Hematopoietic multipotent progenitor cell treated with erythropoietin and hydrocortisone succinate and interleukin-3 and kit ligand, for 15 days (in vitro differentiated cells): ENCODE measurements around the gene MAP3K4.

Experiments
- DNase-seq: peaks from one replicate; pipeline ENCODE4 v3.0.0-alpha.2; 2015; ENCODE audit warnings: low spot score

MAP3K4 gene

DNA sequence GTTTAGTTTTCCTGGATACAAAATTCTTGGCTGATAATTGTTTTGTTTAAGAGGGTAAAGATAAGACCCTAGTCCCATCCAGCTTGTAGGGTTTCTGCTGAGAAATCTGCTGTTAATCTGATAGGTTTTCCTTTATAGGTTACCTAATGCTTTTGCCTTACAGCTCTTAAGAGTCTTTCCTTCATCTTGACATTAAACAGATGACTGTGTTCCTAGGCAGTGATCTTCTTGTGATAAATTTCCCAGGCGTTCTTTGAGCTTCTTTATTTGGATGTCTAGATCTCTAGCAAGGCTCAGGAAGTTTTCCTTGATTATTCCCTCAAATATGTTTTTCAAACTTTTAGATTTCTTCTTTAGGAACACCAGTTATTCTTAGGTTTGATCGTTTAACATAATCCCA, 134.0 kb downstream of the MAP3K4 start:
- no peak for DNase-seq

DNA sequence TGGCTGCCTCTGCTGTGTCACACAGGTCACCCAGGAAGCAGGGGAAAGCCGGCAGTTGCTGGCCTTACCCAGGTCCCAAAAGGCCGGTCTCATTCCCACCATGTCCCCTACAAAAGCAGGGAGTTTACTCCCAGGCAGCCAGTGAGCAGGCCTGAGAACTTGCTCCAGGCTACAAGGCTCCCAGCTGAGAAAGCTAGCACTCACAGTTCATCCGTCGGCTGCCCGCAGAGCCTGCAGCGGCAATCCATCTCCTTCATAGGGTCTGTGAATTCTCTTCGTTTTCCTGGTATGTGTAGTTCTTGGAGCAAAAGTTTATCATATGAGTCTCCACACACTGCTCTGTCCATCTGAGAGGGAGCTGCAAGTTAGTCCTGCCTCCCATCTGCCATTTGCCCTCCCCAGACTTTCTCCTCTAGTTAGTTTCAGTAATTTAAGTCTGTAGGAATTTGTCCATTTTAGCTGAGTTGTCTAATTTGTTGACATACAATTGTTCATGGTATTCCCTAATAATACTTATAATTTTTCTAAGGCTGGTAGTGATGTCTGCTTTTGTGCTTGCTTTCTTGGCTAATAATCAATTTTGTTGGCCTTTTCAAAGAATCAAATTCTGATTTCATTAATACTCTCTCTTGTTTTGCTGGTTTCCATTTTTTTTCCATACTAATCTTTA, 135.6 kb downstream of the MAP3K4 start:
- no peak for DNase-seq

DNA sequence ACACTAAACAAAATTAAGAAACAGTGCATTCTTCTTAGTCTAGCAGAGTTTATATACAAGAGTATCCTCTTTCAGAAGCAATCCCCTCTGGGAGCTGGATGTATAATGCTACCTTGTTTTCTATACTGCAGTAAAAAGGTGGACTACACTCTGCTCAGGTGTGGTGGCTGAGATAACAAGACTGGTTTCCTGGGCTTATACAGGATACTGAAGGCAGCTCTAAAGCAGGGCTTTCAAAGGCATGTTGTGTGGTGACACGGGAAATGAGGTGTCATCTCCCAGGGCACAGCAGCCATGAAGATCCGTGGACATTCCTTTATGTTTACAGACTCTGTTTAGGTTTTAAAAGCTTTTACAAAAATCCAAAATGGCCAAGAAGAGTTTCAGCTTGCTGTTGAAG, 136.7 kb downstream of the MAP3K4 start:
- DNase-seq, result no peak

DNA sequence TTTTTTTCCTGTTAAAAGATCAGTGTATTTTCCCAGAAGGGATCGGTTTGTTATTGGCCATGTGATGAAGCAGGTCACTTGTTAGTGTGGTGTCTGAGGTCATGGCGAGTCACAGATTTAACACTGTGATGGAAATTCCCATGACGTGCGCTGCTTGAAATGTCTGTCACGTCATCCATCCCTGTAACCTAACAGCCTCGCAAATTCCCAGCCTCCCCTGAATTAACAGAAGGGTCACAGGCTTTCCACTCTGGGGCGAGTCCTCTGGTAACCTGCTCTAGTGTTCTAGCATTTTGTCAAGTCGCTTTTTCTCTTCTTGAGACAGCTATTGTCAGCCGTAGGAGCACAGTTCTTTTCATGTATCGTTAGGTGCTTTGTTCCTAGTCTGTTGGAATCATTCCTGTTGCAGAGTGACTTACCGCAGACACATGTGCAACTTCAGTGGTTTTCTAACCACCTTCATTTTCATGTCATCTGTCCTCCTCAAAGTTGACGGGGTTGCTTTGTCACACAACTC, 137.2 kb downstream of the MAP3K4 start:
- no peak for DNase-seq

DNA sequence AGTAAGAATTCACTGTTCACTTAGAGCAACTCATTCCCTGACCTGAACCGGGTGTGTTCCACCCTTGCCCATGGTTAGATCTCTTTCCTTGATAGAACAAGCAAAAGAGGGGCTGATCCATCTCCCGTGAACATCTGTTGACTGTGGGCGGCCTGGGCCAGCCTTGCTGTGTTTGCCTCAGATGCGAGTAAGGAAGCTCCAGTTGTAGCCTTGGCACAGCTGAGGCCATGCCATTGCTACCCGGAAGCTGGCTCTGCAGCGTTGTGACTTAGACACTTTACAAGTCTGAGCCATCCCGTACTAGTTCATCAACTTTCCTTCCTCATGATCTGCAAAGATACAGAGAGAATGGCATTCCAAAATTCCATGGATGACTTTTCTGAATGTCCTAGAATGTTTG, 139.0 kb downstream of the MAP3K4 start:
- peak; percentile 20 for DNase-seq

DNA sequence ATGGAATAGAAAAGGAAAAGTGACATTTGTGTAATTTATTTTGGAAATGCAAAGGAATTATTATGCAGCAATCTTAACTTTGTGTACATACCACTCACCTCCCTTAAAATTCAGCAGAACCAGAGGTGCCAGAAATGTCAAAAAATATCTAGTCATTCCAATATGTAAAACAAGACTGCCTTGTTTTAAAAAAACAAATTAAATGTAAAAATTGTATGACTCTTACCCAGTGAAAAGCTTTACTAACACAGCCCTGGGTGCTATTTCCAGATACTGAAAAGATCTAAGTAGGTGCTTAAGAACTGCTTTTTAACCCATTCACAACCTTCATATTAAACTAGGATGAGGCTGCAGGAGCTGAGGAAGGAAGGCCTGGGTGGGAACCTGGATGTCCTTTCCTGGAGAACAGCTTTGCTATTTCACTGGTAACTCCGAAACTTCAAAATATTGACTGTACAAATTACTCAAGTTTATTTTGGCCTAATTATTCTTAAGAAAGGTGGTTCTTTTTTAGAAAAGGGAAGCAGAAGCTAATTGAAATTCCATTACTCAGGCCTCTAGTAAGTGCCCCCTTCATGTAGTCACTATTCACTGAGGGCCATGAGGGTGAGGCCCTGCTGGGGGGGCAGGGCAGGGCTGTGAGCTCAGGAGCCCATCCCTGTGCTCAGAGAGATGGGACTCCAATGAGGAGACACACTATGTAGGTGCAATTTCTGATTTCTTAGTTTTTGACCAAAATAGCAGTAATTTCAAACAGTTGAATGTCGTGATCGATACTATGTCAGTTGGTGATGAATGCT, 139.6 kb downstream of the MAP3K4 start:
- DNase-seq, result no peak

DNA sequence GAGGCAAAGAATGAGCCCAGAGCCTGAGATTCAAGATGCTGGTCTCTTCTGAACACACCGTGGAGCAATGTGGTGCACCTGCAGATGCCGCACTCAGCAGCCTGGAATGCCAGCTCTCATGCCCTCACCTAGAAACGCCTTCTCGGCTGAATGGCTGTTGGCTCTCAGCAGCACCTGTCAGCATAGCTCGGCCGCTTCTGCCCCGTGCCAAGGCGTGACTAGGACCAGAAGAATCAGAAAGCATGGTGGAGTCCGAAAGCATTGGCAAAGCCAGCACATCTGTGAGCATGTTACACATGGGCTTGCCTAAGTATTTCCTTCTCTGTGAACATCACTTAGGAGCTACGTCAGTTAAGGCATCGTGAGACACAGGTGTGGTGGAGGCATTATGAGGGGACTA, 140.8 kb downstream of the MAP3K4 start:
- no peak for DNase-seq

DNA sequence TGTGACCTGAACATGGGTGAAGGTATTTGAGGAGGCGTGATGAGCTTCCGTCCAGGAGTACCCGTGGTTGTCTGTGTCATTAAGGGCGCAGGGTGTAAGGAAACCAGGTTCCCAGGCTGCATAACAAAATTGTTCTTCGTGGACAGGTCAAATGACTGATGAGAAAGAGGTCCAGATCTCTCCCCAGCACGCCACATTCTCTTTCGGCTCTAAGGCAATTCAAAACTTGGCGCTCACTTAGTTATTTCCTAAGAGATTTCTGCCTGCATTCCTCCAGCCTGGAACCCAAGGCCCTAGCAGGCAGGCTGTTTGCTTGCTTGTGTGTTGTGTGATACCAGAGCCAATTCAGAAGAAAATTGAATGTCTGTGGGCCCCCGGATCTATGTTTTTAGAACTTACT, 142.4 kb downstream of the MAP3K4 start:
- no peak for DNase-seq

DNA sequence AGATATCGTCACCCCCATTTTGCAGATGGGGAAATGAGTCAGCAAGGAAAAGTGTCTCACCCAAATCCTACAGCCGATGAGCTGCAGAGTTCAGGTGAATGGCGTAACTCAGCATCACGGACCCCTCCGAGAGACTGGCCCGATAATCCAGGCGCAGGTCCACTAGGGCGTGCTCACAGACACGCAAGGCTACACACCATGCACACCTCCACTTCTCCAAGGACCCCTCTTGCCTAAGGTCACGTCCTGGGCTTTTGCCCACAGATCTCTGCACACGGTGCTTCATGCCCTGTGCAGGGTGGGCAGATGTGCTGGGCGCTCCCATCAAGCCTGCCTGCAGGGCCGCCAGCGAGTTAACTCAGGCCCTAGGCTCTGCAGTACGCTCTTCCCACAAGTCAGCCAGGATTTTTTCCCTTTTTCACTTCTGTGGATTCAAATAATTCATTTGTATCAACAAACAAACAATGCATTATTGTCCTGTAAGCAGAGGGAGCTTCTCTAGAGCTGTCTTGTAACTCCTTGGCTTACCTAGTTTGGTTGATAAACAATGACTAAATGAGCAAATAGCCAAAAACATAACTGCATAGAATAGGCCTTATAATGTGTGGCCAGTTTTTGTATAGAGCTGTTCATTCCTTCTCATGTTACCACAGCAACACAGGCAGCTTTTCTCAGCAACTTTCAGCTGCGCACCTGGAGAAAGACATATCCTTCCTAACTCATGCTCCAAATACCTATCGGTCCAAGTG, 143.2 kb downstream of the MAP3K4 start:
- DNase-seq, result no peak

DNA sequence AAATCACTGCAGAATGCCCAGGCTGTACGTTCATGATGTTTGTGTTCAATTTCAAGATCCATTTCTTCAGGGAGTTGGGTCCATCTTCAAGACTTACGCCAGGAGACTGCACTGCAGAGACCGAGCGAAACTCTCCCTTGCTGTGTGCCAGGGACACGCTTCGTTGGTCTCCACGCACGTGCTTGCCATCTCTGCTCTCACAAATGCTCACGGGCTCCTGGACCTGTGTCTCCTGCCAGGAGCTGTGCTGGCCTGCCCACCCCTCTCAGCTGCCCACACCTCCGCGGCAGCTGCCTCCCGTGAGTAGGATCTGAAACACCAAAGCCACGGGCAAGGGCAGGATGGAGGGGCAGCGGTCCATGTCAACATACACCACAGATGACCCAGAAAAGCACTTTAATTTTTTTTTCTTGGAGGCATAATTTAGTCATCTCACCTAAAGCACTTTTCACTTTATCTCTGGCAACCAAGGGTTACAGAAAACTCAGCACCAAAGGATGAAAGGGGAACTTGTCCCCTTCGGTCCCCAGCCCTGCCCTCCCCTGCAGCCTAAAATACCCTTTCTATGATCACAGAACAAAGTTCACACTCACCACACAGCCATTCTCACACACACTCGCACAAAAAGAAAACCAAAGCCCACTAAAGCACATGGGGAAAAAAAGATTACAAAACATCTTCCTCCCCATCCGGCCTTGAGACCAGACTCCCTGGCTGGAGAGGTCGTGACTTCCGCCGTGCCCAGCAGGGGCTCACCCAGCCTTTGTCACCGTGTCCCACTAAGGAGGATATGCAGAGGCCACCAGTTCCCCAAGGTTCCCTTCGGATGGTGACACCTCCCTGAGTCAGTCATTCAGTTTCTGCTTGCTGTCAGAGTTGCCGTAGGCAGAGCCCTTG, 144.4 kb downstream of the MAP3K4 start:
- no peak for DNase-seq

DNA sequence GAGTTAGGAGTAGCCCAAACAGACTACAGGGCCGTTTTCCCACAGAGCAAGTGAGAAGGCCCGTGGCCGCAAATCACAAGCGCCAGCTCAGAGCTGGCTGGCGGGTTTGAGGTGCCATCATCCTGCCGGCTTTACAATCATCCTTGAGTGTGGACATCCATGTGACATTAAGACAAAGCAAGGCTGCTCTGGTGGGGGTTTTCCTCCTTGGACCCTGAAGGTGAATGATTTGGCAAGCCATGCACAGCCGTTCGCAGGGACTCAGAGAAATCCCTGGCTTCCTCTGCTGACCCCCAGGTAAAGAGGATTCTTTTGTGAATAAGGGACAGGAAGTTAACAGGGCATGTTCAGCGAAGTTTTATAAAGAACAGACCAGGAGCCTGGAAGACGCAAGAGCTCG, 145.1 kb downstream of the MAP3K4 start:
- no peak for DNase-seq

DNA sequence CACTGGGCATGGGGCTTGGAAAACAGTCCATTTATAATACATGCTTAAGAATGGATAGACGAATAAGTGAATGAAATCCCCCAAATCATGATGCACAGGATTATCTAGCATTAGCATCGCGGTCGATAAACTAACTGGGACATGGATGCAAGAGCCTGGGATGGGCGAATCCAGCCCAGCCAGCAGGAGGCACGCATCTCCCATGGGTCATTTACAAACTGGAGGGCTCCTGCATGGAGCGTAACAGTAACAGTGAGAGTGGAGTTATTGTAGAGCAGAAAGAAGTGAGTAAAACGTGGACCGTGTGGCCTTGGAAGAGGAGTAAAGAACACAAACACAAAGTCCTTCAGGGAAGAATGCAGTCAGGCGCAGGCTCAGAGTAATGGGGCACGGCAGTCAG, 145.8 kb downstream of the MAP3K4 start:
- no peak for DNase-seq

DNA sequence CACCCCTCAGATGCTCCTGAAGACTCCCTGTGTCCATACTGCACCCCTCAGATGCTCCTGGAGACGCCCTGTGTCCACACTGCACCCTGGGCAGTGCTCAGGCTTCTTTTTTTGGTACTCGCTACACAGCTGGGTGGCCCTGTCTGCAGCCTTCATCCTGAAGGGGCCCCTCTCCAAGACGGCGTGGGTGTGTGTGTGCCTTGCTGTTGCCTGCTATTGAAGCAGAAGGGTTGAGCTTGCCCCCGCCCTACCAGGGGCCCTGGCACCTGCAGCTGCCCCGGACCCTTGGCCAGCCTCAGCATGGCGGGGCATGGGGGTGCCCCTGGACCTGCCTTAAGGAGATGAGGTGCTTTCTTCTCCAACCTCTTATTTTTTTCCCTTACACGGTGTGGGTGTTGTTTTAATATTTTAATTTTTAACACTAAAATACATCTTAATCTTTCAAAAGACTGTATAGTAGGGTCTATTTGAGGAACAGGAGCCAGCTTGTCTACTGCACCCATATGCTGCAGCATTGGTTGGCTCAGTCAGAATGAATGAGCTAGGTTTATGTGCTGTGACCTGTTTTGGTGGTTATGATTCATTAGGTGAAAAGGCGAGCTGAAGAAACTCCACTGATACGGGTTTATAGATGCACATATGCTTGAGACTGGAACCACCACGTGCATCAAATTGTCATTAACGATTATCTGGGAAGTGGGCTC, 146.4 kb downstream of the MAP3K4 start:
- no peak for DNase-seq

DNA sequence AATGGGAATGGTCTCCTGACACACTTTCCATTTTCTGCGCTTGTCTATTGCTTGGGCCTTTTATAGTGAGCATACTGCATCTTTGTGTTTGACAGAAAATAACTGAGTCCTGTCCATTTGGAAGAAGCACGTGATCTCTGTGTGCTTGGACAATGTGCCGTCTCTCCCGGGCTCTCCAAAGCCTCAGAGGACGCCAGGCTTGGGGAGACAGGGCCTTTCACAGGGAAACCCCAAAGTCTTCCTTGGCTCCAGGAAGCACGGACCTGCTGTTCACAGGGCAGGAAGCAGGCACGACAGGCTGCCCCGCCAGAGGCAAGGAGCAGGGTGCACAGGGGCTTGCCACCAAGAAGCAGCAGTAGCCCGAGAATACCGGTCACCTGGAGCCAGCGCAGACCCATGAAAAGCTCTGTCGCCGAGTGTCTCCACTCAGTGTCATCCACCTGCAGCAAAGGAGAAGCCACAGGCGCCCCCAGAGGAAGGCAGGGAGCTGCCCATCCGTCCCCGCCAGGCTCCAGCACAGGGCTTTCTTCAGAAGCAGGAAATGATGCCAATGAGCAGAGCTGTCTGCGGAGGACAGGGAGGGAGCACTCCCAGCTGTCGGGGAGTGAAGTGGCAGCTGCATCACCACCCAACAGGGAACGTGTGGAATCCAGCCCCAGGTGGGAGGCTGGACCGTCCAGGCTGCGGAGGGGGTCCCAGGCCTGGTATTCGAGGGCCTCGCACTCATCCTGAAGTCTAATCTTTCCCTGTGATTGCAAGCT, 147.2 kb downstream of the MAP3K4 start:
- no peak for DNase-seq

DNA sequence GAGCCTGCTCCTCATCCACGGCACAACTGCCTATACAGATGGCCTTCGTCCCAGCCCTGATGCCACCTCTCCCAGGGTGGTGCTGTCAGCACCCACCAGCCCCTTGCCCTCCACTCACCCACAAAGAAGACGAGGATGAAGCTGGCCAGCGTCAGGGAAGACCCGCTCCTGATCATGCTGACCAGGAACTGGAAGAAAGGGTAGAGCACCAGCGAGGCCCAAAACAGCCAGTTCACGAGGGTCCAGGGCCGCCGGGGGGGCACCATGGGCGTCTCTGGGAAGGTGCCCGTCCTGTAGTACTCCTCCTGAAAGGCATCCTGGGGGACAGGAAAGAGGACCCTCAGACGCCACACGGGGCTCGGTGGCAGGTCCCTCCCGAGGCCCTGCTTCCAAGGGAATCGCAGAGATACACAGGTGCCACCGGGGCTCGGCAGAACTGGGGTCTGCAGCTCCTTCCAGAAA, 147.8 kb downstream of the MAP3K4 start:
- DNase-seq, result no peak

DNA sequence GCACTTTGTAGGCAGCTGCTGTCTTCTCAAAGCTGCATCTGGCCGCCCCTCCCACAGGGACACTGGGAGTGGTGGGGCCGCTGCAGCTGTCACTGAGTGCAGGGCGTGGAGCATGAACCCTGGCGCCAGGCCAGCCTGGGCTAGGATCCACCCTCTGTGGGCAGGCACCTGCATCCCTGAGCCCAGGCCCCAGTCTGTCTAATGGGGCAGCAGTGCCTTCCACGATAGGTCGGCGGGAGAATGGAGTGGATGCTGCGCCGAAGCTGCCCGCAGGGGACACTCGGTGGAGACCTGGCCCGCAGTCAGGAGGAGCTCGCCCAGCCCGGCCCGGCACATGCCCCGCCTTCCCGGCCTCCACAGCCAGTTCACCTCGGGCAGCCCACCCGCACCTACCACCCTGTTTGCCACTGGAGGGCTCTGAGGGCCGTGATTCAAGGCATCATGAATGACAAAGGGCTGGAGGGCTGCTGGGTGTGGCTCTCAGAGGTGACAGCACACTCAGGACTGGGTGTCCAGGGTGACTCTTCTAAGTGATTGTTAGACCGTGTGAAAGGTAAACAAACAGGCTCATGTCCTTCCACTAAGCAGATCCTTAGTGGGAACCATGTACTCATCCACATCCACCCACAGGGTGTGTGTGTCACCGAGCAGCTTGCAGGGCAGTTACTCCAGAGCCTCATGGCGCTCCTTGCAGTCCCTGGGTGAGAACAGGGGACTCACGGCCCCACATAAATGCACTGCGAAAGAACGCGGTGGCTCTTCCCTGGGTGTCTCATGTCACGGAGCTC, 148.4 kb downstream of the MAP3K4 start:
- DNase-seq, result peak; percentile 80

DNA sequence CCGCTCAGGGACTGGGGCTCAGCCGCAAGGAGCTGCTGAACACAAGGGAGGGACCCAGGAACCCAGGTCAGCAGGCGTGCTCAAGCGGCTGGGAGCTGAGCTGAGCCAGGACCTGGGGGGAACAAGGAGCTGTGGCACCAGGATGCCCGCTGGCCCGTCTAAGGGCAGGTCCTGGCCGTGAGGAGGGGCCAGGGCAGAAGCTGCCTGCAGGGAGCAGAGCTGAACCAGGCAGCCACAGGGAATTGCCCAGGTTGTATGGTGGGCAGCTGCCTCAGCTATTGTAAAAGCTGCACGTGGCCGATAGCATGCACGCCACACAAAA, 148.9 kb downstream of the MAP3K4 start:
- DNase-seq, result no peak

DNA sequence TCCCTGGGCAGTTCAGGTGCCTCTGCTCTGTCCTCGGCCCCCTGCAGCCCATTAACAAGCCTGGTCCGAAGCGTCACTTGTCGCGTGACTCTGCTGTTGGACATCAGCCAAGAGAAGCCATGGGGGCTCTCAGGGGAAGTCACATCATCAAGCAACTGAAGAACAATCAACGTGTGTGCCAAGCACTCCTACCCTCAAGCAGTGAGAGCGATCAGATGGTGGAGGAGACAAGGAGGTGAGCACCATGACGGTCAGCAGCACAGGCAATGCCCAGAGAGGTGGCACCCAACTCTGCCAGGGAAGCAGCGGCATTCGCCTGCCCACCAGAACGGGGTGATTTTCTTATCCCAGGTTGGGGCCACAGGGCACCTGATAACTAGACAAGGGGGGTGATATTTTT, 149.6 kb downstream of the MAP3K4 start:
- DNase-seq, result no peak

DNA sequence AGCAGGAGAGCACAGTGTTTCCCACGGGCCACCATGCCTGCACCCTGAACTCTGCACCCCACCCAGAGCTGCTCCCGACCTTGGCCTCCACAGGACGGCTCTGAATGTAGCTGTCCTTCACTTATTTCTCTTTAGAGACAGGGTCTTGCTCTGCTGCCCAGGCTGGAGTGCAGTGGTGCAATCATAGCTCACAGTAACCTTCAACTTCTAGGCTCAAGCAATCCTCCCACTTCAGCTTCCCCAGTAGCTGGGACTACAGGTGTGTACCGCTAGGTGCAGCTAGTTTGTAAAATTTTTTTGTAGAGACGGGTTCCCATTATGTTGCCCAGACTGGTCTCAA, 151.4 kb downstream of the MAP3K4 start:
- DNase-seq, result no peak
